Stimulated activated CD4-positive, alpha-beta T cell treated with anti-CD3 and anti-CD28 coated beads, Interleukin-1b, Interleukin-23, amount 100 ng/mL, for 48 hours (primary cell): ENCODE results near the gene METTL14.

Experiments used
- DNase-seq: peaks from one replicate; pipeline ENCODE4 v3.0.0-alpha.2; 2020

Gene METTL14

GRCh38 chr4:118760493-118760892, 75.3 kb downstream of the METTL14 start:
- DNase-seq = no peak

DNA sequence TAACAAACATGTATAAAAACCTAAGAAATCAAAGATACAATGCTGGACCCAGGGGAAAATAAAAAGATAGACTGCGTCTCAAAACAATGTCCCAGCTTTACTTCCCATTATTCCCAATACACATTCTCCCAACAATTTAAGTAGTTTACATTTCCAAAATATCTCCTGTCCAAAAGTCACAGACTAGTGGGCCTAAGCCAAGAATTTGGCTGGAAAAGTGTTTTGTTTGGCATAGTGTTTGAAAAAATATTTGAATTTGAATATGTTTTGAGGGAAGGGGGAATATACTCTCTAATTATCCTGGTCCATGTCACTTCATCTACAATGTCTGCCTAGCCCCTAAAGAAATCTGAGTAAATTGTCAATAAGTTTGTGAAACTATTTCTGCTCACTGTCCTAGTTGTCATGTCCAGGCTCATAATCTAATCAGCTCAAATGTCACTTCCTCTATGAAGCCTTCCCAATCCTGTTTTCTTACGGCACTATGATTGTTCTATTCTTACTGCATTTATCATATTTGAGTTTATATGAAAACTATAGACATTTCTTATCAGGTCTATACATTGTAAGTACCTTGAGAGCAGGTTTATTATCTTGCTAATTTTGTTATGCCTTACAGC, 76.3 kb downstream of the METTL14 start:
- no peak for DNase-seq

DNA sequence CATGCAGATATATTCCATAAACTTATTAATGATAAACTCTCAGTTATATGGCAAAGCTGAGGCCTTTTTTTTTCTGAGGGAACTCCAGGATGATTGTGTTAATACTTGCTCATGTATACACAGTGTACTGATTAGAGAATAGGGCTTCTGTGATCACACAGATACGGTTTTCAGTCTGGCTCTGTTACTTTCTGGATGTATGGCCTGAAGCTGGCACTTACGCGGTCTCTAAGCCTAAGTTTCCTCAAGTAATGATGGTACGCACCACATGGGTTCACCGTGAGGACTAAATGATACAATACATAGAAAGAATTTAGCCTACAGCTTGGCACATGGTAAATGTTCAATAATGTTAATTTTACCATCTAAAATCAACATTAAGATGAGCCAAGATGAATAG, 77.0 kb downstream of the METTL14 start:
- no peak for DNase-seq

DNA sequence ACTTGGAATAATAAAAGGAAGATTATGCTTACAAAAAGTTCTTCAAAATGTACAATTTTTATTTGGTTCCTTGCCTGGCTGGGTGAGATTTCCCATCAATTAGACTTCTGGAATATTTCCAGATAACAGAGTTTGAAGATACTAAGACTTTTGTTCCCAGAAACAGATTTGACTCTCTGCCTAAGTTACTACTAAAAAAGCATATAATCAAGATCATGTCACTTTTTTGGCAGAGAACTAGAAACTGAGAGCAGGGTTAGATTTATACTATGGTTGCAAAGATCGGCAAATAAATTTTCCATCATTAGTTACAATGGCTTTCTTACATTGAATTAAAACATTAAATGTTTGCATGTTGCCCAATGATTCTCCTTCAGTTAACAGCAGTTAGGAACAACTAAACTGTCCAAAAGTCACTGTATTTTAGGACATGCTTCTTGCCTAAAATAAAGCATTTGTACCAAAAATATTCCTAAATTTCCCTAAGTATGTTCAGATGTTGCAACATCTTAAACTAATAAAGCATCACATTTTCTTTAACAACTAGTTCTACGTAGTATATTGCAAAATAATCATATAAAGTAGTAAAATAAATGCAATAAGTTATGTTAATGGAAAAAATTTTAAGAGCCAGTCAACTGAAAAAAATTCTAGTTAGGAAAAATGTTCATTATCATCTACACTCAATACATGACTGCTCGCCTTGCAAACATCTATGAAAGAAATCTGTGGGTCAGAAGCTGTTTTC, 77.7 kb downstream of the METTL14 start:
- no peak for DNase-seq
